ENCODE measurements around the gene BTRC. TPM values are rescaled to one million over a fixed set of nuclear protein-coding genes. Genes with fewer than 3 reads are reported as not detected.

BTRC gene
- total RNA-seq, 2 donors from 2014 or later = 19.8 to 22.4 TPM

- H3K27ac ChIP-seq = no peak overlapping the region
- no peaks in the 10 kb centered on the region for H3K9me3 ChIP-seq
- H3K4me3 ChIP-seq = no peak overlapping the region
- no peak for DNase-seq (ENCODE audit: low spot score)
- peaks cover 0 to 7% of the 10 kb centered on the region in 2 donors for H3K4me1 ChIP-seq
- no peaks in the 10 kb centered on the region for H3K27me3 ChIP-seq
- no peaks in the 10 kb centered on the region for H3K36me3 ChIP-seq
- peak; percentile 46 to 70 for TF ChIP-seq CTCF (IDR thresholded peaks at IDR 0.05)
Measured at GRCh38 chr10:101441541-101442455, 87.8 kb downstream of the BTRC start.

- H3K27ac ChIP-seq = no peak overlapping the region
- H3K27me3 ChIP-seq = no peaks in the 10 kb centered on the region
- H3K9me3 ChIP-seq = no peaks in the 10 kb centered on the region
- peaks cover 0 to 13% of the 10 kb centered on the region in 2 donors for H3K4me1 ChIP-seq
- no peak for DNase-seq (ENCODE audit: low spot score)
- TF ChIP-seq CTCF (IDR thresholded peaks at IDR 0.05) = no peak
- H3K4me3 ChIP-seq = no peak overlapping the region
- H3K36me3 ChIP-seq = no peaks in the 10 kb centered on the region
Measured at GRCh38 chr10:101442456-101442800, 88.5 kb downstream of the BTRC start.

- no peak for DNase-seq (ENCODE audit: low spot score)
- no peak overlapping the region for H3K4me3 ChIP-seq
- H3K36me3 ChIP-seq = no peaks in the 10 kb centered on the region
- peak in 1 of 2 donors; percentile 30 for TF ChIP-seq CTCF (IDR thresholded peaks at IDR 0.05)
- no peak overlapping the region for H3K27ac ChIP-seq
- no peaks in the 10 kb centered on the region for H3K27me3 ChIP-seq
- no peaks in the 10 kb centered on the region for H3K9me3 ChIP-seq
- peaks cover 0 to 14% of the 10 kb centered on the region in 2 donors for H3K4me1 ChIP-seq
Measured at GRCh38 chr10:101444058-101444898, 90.3 kb downstream of the BTRC start.

GRCh38 chr10:101446071-101446470, 92.1 kb downstream of the BTRC start:
- no peaks in the 10 kb centered on the region for H3K27me3 ChIP-seq
- no peak for DNase-seq (ENCODE audit: low spot score)
- no peaks in the 10 kb centered on the region for H3K36me3 ChIP-seq
- H3K9me3 ChIP-seq = no peaks in the 10 kb centered on the region
- H3K4me1 ChIP-seq = peaks cover 0 to 14% of the 10 kb centered on the region in 2 donors
- no peak overlapping the region for H3K27ac ChIP-seq
- no peak for TF ChIP-seq CTCF (IDR thresholded peaks at IDR 0.05)
- H3K4me3 ChIP-seq = no peak overlapping the region

- Histone ChIP-seq H3K4me1 (peaks cover 0 to 14% of the 10 kb centered on the region in 2 donors), H3K36me3 (no peaks in the 10 kb centered on the region), H3K27me3 (no peaks in the 10 kb centered on the region), H3K27ac (no peak overlapping the region), H3K9me3 (no peaks in the 10 kb centered on the region), H3K4me3 (no peak overlapping the region)
- DNase-seq (ENCODE audit: low spot score) = no peak
- no peak for TF ChIP-seq CTCF (IDR thresholded peaks at IDR 0.05)
Measured at GRCh38 chr10:101446947-101447346, 93.0 kb downstream of the BTRC start.
